Large intestine (tissue), 3 donors: ENCODE data around the gene USP12. TPM values are rescaled to one million over a fixed set of nuclear protein-coding genes. Genes with fewer than 3 reads are reported as not detected.

ENCODE experiments used
- DNase-seq, 2 donors: peaks; one replicate each; pipeline versions ENCODE4 v3.0.0 to v3.0.0-alpha.2; 2013
- H3K27ac ChIP-seq: one replicate; pipeline ENCODE4 v1.5.1; 2013; ENCODE audit warnings: low read length
- H3K27me3 ChIP-seq: 2 replicates; pipeline ENCODE4 v1.6.1; 2013; ENCODE audit warnings: low read length; ENCODE audit not compliant: control insufficient read depth, insufficient read depth
- H3K36me3 ChIP-seq: 2 replicates; pipeline ENCODE4 v1.6.1; 2013; ENCODE audit warnings: low read length; ENCODE audit not compliant: control insufficient read depth, insufficient read depth
- H3K4me1 ChIP-seq: one replicate; pipeline ENCODE4 v1.6.1; 2013; ENCODE audit warnings: low read length; ENCODE audit not compliant: control insufficient read depth, insufficient read depth
- H3K4me3 ChIP-seq: one replicate; pipeline ENCODE4 v1.5.1; 2013; ENCODE audit warnings: low read length
- H3K9me3 ChIP-seq: one replicate; pipeline ENCODE4 v1.6.1; 2013; ENCODE audit warnings: mild to moderate bottlenecking, low read depth, low read length, moderate library complexity; ENCODE audit not compliant: control insufficient read depth
- WGBS: methylation state at CpG from one replicate; pipeline ENCODE4 v1.1.5; 2013; ENCODE audit warnings: low lambda C conversion rate; ENCODE audit not compliant: insufficient coverage; 5-methylcytosine and 5-hydroxymethylcytosine counted together
- polyA plus RNA-seq: library from polyadenylated mRNA; unstranded; fragments of 120-200 nt; gene quantifications from one replicate; pipeline ENCODE4 v1.2.1, GENCODE V29; 2013

Gene USP12
- polyA plus RNA-seq, 1 donor: 52.7 TPM

DNA sequence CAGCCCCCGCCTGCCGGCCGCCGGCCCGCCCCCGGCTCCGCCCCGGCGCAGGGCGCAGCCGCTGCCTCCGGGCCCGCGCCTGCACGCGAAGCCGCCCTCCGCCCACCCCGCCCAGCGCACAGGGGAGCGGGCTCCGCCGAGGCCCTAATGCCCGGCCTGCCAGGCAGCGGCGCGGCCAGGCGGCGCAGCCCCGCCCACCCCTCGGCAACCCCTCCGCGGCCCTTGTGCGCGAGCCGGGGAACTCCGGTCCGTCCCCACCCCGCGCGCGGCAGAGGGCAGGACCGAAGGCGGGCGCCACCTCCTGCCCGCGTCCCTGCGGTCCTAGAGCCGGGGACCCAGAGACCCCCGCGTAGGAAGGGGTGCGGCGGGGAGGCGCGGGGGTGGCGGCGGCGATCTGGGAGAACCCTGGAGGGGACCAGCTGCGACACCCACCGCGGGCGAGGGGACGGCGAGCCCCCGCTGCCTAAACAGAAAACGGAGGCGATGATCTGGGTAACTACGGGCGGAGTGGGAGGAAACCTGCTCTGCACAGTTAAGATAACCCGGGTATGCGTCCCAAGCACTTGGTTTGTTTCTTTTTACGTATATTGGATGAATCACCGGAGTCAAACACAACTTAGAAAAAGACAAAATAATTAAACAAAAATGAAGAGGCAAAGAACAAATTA is 350 bp upstream of the USP12 start:
- 0% methylated on average over 1 of the region's 73 CpGs for WGBS
- H3K9me3 ChIP-seq: no peaks in the 10 kb centered on the region

GRCh38 chr13:27170516-27171243 is 931 bp downstream of the USP12 start:
- whole genome bisulfite sequencing: 0% methylated on average over 1 of the region's 56 CpGs
- Histone ChIP-seq H3K27me3 (no peaks in the 10 kb centered on the region), H3K27ac (peak overlapping the region; percentile 90), H3K36me3 (no peaks in the 10 kb centered on the region), H3K4me1 (peaks cover 15% of the 10 kb centered on the region), H3K4me3 (peak overlapping the region; percentile 80), H3K9me3 (no peaks in the 10 kb centered on the region)
- peak in 1 of 2 donors; percentile 67 for DNase-seq

More for the DNA sequence above, 350 bp upstream of the USP12 start:
- Histone ChIP-seq H3K4me3 (peak overlapping the region; percentile 52), H3K27me3 (no peaks in the 10 kb centered on the region), H3K27ac (peak overlapping the region; percentile 88), H3K4me1 (peaks cover 15% of the 10 kb centered on the region), H3K36me3 (no peaks in the 10 kb centered on the region)
- DNase-seq: peak; percentile 94 to 97

GRCh38 chr13:27170221-27170515 is 1.4 kb downstream of the USP12 start:
- WGBS: 25% methylated on average over 3 of the region's 4 CpGs
- peaks cover 15% of the 10 kb centered on the region for H3K4me1 ChIP-seq

GRCh38 chr13:27168906-27169657 is 2.5 kb downstream of the USP12 start:
- Histone ChIP-seq H3K4me3 (no peak overlapping the region), H3K4me1 (peaks cover 15% of the 10 kb centered on the region), H3K36me3 (no peaks in the 10 kb centered on the region), H3K9me3 (no peaks in the 10 kb centered on the region), H3K27me3 (no peaks in the 10 kb centered on the region), H3K27ac (peak overlapping the region; percentile 90)
- no CpG with 5 or more reads among the region's 8 CpGs for WGBS
- DNase-seq: peak; percentile 57 to 77

More at GRCh38 chr13:27170221-27170515, 1.4 kb downstream of the USP12 start:
- H3K36me3 ChIP-seq: no peaks in the 10 kb centered on the region
- H3K4me3 ChIP-seq: peak overlapping the region; percentile 80
- H3K27ac ChIP-seq: peak overlapping the region; percentile 90
- DNase-seq: no peak
- no peaks in the 10 kb centered on the region for H3K27me3 ChIP-seq
- no peaks in the 10 kb centered on the region for H3K9me3 ChIP-seq

DNA sequence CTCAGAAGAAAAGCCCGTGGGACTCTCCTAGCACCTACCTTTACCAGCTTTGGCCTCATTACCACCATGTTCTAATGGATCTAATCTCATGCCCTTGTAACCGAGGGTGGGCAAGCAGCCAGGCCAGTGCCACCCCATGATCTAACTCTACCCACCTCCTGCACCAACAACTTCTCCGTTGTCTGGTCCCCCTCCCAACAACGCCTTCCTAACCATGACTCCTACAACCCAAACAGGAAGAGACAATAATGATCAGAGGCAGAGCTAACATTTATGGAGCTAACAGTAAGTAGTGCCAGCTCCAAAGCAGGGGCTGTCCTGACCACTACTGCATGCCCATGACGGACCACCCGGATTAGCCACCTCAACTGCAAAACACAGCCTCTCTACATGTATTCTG is 3.5 kb downstream of the USP12 start:
- no peaks in the 10 kb centered on the region for H3K27me3 ChIP-seq
- WGBS: 52% methylated on average over 2 of the region's 6 CpGs
- no peaks in the 10 kb centered on the region for H3K36me3 ChIP-seq
- no peak for DNase-seq
- H3K4me3 ChIP-seq: no peak overlapping the region
- H3K4me1 ChIP-seq: peaks cover 15% of the 10 kb centered on the region
- H3K27ac ChIP-seq: peak overlapping the region; percentile 11
- no peaks in the 10 kb centered on the region for H3K9me3 ChIP-seq

DNA sequence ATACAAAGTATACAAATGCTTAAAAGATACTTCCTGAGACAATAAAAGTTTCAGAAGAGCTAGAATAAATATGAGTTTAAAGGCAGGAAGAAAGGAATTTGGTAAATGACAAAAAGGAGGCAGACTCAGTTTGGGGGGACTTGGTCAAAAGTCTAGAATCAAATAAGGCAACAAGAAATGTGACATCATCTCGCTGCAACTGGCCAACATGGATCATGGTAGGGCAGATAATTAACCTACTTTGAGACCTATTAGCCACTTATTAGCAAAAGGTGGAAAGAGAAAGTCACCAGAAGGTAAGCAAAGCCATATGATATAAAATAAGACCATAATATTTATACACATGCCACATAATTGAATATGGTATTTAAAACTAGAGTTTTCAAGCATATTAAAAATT is 5.3 kb downstream of the USP12 start:
- no CpG with 5 or more reads among the region's 1 CpG for WGBS
- DNase-seq: no peak
- no peak overlapping the region for H3K27ac ChIP-seq
- no peaks in the 10 kb centered on the region for H3K27me3 ChIP-seq
- no peak overlapping the region for H3K4me3 ChIP-seq
- no peaks in the 10 kb centered on the region for H3K36me3 ChIP-seq
- peaks cover 15% of the 10 kb centered on the region for H3K4me1 ChIP-seq
- no peaks in the 10 kb centered on the region for H3K9me3 ChIP-seq

GRCh38 chr13:27161980-27162379 is 9.6 kb downstream of the USP12 start:
- no peak for DNase-seq
- no peaks in the 10 kb centered on the region for H3K27me3 ChIP-seq
- H3K4me1 ChIP-seq: no peaks in the 10 kb centered on the region
- no peak overlapping the region for H3K27ac ChIP-seq
- H3K9me3 ChIP-seq: no peaks in the 10 kb centered on the region
- WGBS: 89% methylated on average over 3 of the region's 5 CpGs
- no peak overlapping the region for H3K4me3 ChIP-seq
- peaks cover 3% of the 10 kb centered on the region for H3K36me3 ChIP-seq

GRCh38 chr13:27161423-27161822 is 10.2 kb downstream of the USP12 start:
- Histone ChIP-seq H3K27ac (no peak overlapping the region), H3K4me1 (no peaks in the 10 kb centered on the region), H3K27me3 (no peaks in the 10 kb centered on the region), H3K9me3 (no peaks in the 10 kb centered on the region), H3K4me3 (no peak overlapping the region), H3K36me3 (peaks cover 3% of the 10 kb centered on the region)
- WGBS: no CpG with 5 or more reads among the region's 2 CpGs
- no peak for DNase-seq

- peaks cover 4% of the 10 kb centered on the region for H3K36me3 ChIP-seq
- H3K9me3 ChIP-seq: peaks cover 3% of the 10 kb centered on the region
- no peaks in the 10 kb centered on the region for H3K4me1 ChIP-seq
- no peak overlapping the region for H3K27ac ChIP-seq
- WGBS: no CpG with 5 or more reads among the region's 9 CpGs
- H3K4me3 ChIP-seq: no peak overlapping the region
- no peak for DNase-seq
- H3K27me3 ChIP-seq: no peaks in the 10 kb centered on the region
Observed at GRCh38 chr13:27160657-27161295, 10.8 kb downstream of the USP12 start.
